Gastrocnemius medialis (tissue), 4 donors: Measurements from ENCODE around the gene TCOF1. TPM values are rescaled to one million over a fixed set of nuclear protein-coding genes. Genes with fewer than 3 reads are reported as not detected.

Experiments
- ATAC-seq, 2 donors: fragments of 150-250 bp; one replicate each; pipeline ENCODE4 v1.9.1; 2016
- DNase-seq, 2 donors: peaks; one replicate each; pipeline ENCODE4 v3.0.0-alpha.2; 2019
- H3K27ac ChIP-seq, 4 donors: fragments of 200-600 bp; sonication (generic); 1 replicate in 1 of 4; 2 replicates in 3 of 4; pipeline ENCODE4 v1.5.1; 2016 to 2018; ENCODE audit warnings: mild to moderate bottlenecking in 2 of 4, moderate library complexity in 1 of 4
- H3K27me3 ChIP-seq, 3 donors: fragments of 200-600 bp; sonication (generic) in 2 of 3; 1 replicate in 1 of 3; 2 replicates in 2 of 3; pipeline versions ENCODE4 v1.5.1 to v1.6.0; 2016 to 2019; ENCODE audit warnings: mild to moderate bottlenecking in 1 of 3, moderate library complexity in 1 of 3
- H3K36me3 ChIP-seq, 2 donors: fragments of 200-600 bp; sonication (generic) in 1 of 2; one replicate each; pipeline ENCODE4 v1.5.1; 2017 to 2018
- H3K4me1 ChIP-seq, 2 donors: fragments of 200-600 bp; sonication (generic) in 1 of 2; one replicate each; pipeline ENCODE4 v1.5.1; 2016 to 2017; ENCODE audit warnings: mild to moderate bottlenecking in 2 of 2
- H3K4me3 ChIP-seq, 4 donors: fragments of 200-600 bp; sonication (generic) in 3 of 4; 1 replicate in 1 of 4; 2 replicates in 3 of 4; pipeline ENCODE4 v1.5.1; 2016 to 2019; ENCODE audit warnings: mild to moderate bottlenecking in 2 of 4
- H3K9me3 ChIP-seq, 3 donors: fragments of 200-600 bp; sonication (generic) in 2 of 3; 1 replicate in 1 of 3; 2 replicates in 2 of 3; pipeline ENCODE4 v1.5.1; 2016 to 2019
- POLR2A ChIP-seq, 2 donors: fragments of 450-650 bp; IDR thresholded peaks; one replicate each; pipeline ENCODE4 v1.6.1; 2017; ENCODE audit warnings: antibody characterized with exemption in 2 of 2, mild to moderate bottlenecking in 2 of 2, moderate library complexity in 2 of 2
- in situ Hi-C, 4 donors: fragments of 200-750 bp; cut with MboI; loops; one replicate each; pipeline versions ENCODE4 v1.15.0 to v1.8.0; 2017; ENCODE audit warnings: low sequenced_read_pairs in 4 of 4
- intact Hi-C: fragments of 100-400 bp; cut with DNase I; formaldehyde crosslinking; loops from one replicate; pipeline ENCODE4 v1.15.1; 2023; ENCODE audit warnings: low total_unique reads
- total RNA-seq, 4 donors: library from RNA; depleted of rRNA; stranded (reverse); fragments of >200 nt; gene quantifications; one replicate each; pipeline versions ENCODE4 v1.1.0 to v1.2.3, GENCODE V29; 2016
- TF ChIP-seq, protein P1 (sequence below), 5 experiments: fragments of 450-650 bp in 3 of 5; fragments of 200-600 bp in 2 of 5; sonication (generic) in 2 of 5; IDR thresholded peaks in 4 of 5; conservative IDR thresholded peaks in 1 of 5; 1 replicate in 4 of 5; 2 replicates in 1 of 5; pipeline ENCODE4 v1.5.1; 2016 to 2019; ENCODE audit warnings: antibody characterized with exemption in 5 of 5, mild to moderate bottlenecking in 3 of 5, moderate library complexity in 3 of 5

Gene TCOF1
- total RNA-seq, 4 donors from 2014 or later = 22.1 to 31.7 (median 27.1) TPM

DNA sequence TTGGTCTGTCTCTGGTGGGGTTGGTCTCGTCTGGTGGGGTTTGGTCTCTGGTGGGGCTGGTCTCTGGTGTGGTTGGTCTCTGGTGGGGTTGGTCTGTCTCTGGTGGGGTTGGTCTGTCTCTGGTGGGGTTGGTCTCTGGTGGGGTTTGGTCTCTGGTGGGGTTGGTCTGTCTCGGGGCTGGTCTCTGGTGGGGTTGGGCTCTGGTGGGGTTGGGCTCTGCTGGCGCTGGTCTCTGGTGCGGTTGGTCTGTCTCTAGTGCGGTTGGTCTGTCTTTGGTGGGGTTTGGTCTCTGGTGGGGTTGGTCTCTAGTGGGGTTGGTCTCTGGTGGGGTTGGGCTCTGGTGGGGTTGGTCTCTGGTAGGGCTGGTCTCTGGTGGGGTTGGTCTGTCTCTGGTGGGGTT lies 71.5 kb downstream of the TCOF1 start:
- no peak for ATAC-seq
- Histone ChIP-seq H3K4me1 (peaks cover 0 to 12% of the 10 kb centered on the region in 2 donors), H3K4me3 (no peak overlapping the region), H3K9me3 (no peaks in the 10 kb centered on the region), H3K27me3 (no peaks in the 10 kb centered on the region), H3K27ac (peak overlapping the region in 3 of 4 donors; percentile 44 to 58 (median 56)), H3K36me3 (no peaks in the 10 kb centered on the region)
- intact Hi-C loops = no loop called here
- in situ Hi-C loops = no loop called here
- TF ChIP-seq, protein P1, sequence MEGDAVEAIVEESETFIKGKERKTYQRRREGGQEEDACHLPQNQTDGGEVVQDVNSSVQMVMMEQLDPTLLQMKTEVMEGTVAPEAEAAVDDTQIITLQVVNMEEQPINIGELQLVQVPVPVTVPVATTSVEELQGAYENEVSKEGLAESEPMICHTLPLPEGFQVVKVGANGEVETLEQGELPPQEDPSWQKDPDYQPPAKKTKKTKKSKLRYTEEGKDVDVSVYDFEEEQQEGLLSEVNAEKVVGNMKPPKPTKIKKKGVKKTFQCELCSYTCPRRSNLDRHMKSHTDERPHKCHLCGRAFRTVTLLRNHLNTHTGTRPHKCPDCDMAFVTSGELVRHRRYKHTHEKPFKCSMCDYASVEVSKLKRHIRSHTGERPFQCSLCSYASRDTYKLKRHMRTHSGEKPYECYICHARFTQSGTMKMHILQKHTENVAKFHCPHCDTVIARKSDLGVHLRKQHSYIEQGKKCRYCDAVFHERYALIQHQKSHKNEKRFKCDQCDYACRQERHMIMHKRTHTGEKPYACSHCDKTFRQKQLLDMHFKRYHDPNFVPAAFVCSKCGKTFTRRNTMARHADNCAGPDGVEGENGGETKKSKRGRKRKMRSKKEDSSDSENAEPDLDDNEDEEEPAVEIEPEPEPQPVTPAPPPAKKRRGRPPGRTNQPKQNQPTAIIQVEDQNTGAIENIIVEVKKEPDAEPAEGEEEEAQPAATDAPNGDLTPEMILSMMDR (IDR thresholded peaks at IDR 0.05 in 4 of 5, conservative IDR thresholded peaks at IDR 0.05 in 1 of 5) = no peak
- TF ChIP-seq POLR2A (IDR thresholded peaks at IDR 0.05) = no peak
- DNase-seq = no peak

DNA sequence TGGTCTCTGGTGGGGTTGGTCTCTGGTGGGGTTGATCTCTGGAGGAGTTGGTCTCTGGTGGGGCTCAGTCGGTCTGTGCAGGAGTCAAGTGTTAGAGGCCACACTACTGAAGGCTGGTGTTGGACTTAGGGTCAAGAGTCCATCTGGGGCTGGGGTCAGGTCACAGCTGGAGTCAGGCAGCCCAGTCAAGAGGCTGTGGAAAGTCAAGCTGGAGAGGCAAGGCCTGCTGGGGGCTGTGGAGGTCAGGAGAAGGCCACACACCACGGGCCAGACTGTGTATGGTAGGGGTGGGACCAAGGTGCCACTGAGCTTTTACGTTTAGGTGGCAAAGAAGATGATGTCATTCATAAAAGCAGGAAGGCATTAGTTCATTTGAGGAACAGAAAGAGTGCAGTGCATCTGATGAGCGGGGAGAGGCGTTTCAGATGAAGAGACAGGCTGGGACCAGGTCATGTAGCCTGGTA lies 71.9 kb downstream of the TCOF1 start:
- ATAC-seq = no peak
- no peak for DNase-seq
- no peaks in the 10 kb centered on the region for H3K9me3 ChIP-seq
- H3K4me3 ChIP-seq = no peak overlapping the region
- intact Hi-C loops = no loop called here
- H3K27me3 ChIP-seq = no peaks in the 10 kb centered on the region
- no peaks in the 10 kb centered on the region for H3K36me3 ChIP-seq
- in situ Hi-C loops = no loop called here
- TF ChIP-seq, protein P1 (IDR thresholded peaks at IDR 0.05 in 4 of 5, conservative IDR thresholded peaks at IDR 0.05 in 1 of 5) = no peak
- no peak for TF ChIP-seq POLR2A (IDR thresholded peaks at IDR 0.05)
- H3K27ac ChIP-seq = no peak overlapping the region
- H3K4me1 ChIP-seq = peaks cover 0 to 12% of the 10 kb centered on the region in 2 donors

DNA sequence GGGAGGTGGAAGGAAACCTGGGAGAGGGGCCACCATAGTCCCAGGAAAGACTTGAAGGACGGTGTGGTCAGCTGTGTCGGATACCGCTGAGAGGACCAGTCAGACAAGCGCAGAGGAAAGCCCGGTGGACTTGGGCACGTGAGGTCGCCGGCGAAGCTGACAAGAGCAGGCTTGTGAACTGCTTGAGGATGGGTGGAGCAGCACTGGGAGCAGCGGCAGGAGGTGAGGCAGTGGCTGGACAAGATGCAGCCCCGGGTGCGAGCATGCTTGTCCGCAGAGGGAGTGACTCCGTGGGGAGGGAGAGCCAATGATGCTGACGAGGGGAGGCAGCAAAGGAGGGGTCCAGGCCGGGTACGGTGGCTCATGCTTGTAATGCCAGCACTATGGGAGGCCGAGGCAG lies 73.6 kb downstream of the TCOF1 start:
- no peaks in the 10 kb centered on the region for H3K36me3 ChIP-seq
- in situ Hi-C loops (no loop called here), intact Hi-C loops (loop anchor here (10.0 kb wide), 1 partner anchor 156 kb away; no protein-coding TSS in a partner anchor)
- peaks cover 0 to 12% of the 10 kb centered on the region in 2 donors for H3K4me1 ChIP-seq
- no peaks in the 10 kb centered on the region for H3K9me3 ChIP-seq
- ATAC-seq = no peak
- H3K27ac ChIP-seq = no peak overlapping the region
- H3K4me3 ChIP-seq = no peak overlapping the region
- no peaks in the 10 kb centered on the region for H3K27me3 ChIP-seq
- no peak for DNase-seq
- TF ChIP-seq POLR2A (IDR thresholded peaks at IDR 0.05) = no peak
- TF ChIP-seq, protein P1 (IDR thresholded peaks at IDR 0.05 in 4 of 5, conservative IDR thresholded peaks at IDR 0.05 in 1 of 5) = no peak

DNA sequence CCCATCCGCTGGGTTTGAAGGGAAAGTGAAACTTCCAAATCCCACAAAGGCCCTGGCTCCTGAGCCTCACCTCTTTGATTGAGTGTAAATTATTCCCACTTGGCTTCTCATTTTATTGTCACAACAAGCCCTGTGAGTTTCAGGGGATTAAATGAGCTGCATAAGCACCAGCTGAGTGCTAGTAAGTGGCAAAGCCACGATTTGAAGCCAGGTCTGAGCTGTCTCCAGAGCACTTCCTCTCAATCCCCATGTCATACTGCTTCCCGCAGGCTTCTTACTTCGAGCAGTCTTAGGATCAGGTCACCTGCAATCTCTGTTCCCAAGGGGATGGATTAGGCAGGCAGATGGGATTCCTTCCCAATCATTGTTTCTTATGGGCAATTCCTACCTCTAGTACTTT lies 74.1 kb downstream of the TCOF1 start:
- Histone ChIP-seq H3K4me1 (peaks cover 0 to 12% of the 10 kb centered on the region in 2 donors), H3K9me3 (no peaks in the 10 kb centered on the region), H3K4me3 (no peak overlapping the region), H3K27me3 (no peaks in the 10 kb centered on the region), H3K27ac (peak overlapping the region in 1 of 4 donors; percentile 49), H3K36me3 (no peaks in the 10 kb centered on the region)
- intact Hi-C loops = loop anchor here (10.0 kb wide), 1 partner anchor 157 kb away; no protein-coding TSS in a partner anchor
- ATAC-seq (no peak), DNase-seq (no peak)
- in situ Hi-C loops = no loop called here
- no peak for TF ChIP-seq POLR2A (IDR thresholded peaks at IDR 0.05)
- TF ChIP-seq, protein P1 (IDR thresholded peaks at IDR 0.05 in 4 of 5, conservative IDR thresholded peaks at IDR 0.05 in 1 of 5) = no peak

DNA sequence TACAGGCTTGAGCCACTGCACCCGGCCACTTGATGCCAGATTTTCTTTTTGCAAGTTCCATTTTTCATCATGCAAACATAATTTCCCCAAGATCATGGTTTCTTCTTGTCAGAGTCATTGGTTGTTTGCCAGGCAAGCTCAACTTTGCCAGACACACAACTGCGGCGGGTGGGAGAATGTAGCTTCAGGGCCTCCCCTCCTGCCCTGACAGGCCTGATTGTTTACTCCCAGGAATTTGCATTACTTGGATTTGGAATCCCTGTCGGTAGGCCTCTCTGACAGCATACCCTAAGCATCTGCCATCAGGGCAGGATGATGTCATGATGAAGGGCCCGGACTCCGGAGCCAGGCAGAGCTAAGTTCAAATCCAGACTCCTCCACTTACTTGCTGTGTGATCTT lies 77.0 kb downstream of the TCOF1 start:
- in situ Hi-C loops = no loop called here
- Histone ChIP-seq H3K4me3 (no peak overlapping the region), H3K9me3 (no peaks in the 10 kb centered on the region), H3K36me3 (no peaks in the 10 kb centered on the region), H3K27ac (no peak overlapping the region), H3K27me3 (no peaks in the 10 kb centered on the region), H3K4me1 (no peaks in the 10 kb centered on the region)
- no peak for ATAC-seq
- TF ChIP-seq, protein P1 (IDR thresholded peaks at IDR 0.05 in 4 of 5, conservative IDR thresholded peaks at IDR 0.05 in 1 of 5) = no peak
- TF ChIP-seq POLR2A (IDR thresholded peaks at IDR 0.05) = no peak
- no peak for DNase-seq
- intact Hi-C loops = loop anchor here (10.0 kb wide), 1 partner anchor 160 kb away; no protein-coding TSS in a partner anchor
